ENCODE data around the gene SLC43A1.

DNA sequence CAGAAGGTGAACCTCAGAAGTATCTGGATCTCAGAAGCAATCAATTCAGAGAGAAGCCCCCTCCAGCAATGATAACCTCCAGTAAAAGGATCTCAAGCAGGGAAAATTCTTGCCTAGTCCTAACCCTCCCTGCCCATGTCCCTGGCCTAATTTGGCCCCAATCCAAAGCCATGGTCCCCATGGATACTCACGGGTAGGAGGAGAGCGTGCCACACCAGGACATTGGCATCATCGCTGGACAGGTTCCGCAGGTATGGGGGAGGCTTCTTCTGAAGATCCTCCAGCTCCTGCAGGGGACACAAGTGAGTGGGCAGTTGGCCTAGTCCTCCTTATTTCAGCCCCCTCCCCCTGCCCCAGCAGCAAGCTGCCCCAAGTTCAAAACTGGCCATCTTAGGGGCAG is 44.6 kb upstream of the SLC43A1 start:
- TF ChIP-seq RAD21 (IDR thresholded peaks at IDR 0.05; ENCODE audit: low read length): no peak
- TF ChIP-seq POLR2AphosphoS5 (IDR thresholded peaks at IDR 0.05; ENCODE audit: low read depth, low read length): no peak
- TF ChIP-seq, protein P1, sequence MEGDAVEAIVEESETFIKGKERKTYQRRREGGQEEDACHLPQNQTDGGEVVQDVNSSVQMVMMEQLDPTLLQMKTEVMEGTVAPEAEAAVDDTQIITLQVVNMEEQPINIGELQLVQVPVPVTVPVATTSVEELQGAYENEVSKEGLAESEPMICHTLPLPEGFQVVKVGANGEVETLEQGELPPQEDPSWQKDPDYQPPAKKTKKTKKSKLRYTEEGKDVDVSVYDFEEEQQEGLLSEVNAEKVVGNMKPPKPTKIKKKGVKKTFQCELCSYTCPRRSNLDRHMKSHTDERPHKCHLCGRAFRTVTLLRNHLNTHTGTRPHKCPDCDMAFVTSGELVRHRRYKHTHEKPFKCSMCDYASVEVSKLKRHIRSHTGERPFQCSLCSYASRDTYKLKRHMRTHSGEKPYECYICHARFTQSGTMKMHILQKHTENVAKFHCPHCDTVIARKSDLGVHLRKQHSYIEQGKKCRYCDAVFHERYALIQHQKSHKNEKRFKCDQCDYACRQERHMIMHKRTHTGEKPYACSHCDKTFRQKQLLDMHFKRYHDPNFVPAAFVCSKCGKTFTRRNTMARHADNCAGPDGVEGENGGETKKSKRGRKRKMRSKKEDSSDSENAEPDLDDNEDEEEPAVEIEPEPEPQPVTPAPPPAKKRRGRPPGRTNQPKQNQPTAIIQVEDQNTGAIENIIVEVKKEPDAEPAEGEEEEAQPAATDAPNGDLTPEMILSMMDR (IDR thresholded peaks at IDR 0.05): no peak
- no peak for TF ChIP-seq TAF1 (IDR thresholded peaks at IDR 0.05; ENCODE audit: borderline replicate concordance, low read depth, low read length)
- TF ChIP-seq, protein P2, sequence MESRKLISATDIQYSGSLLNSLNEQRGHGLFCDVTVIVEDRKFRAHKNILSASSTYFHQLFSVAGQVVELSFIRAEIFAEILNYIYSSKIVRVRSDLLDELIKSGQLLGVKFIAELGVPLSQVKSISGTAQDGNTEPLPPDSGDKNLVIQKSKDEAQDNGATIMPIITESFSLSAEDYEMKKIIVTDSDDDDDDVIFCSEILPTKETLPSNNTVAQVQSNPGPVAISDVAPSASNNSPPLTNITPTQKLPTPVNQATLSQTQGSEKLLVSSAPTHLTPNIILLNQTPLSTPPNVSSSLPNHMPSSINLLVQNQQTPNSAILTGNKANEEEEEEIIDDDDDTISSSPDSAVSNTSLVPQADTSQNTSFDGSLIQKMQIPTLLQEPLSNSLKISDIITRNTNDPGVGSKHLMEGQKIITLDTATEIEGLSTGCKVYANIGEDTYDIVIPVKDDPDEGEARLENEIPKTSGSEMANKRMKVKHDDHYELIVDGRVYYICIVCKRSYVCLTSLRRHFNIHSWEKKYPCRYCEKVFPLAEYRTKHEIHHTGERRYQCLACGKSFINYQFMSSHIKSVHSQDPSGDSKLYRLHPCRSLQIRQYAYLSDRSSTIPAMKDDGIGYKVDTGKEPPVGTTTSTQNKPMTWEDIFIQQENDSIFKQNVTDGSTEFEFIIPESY (IDR thresholded peaks at IDR 0.05; ENCODE audit: borderline replicate concordance, low read depth): no peak
- TF ChIP-seq EZH2phosphoT487 (IDR thresholded peaks at IDR 0.05; ENCODE audit: borderline replicate concordance, low read depth): no peak
- TF ChIP-seq, protein P3, sequence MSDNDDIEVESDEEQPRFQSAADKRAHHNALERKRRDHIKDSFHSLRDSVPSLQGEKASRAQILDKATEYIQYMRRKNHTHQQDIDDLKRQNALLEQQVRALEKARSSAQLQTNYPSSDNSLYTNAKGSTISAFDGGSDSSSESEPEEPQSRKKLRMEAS (IDR thresholded peaks at IDR 0.05; ENCODE audit: low read depth): no peak
- TF ChIP-seq CHD2 (IDR thresholded peaks at IDR 0.05; ENCODE audit: low read length, partially characterized antibody): no peak
- no peak for TF ChIP-seq TEAD4 (IDR thresholded peaks at IDR 0.05; ENCODE audit: borderline replicate concordance, insufficient read depth)
- TF ChIP-seq GATA2 (CRISPR knock-in tag; IDR thresholded peaks at IDR 0.05): no peak
- no peak for TF ChIP-seq RFX5 (IDR thresholded peaks at IDR 0.05; ENCODE audit: low read length)
- no peak for TF ChIP-seq SMC3 (IDR thresholded peaks at IDR 0.05; ENCODE audit: low read depth, low read length)
- TF ChIP-seq SIN3A (IDR thresholded peaks at IDR 0.05; ENCODE audit: borderline replicate concordance, low read depth, low read length): no peak
- TF ChIP-seq JUND (IDR thresholded peaks at IDR 0.05): no peak

All from SK-N-SH (cell line).